ENCODE measurements around the gene EFEMP1. TPM values are rescaled to one million over a fixed set of nuclear protein-coding genes. Genes with fewer than 3 reads are reported as not detected.

The EFEMP1 gene
- total and polyA plus RNA-seq, 10 donors, result 9.8 to 155 (median 43.0) TPM

- H3K4me3 ChIP-seq, result no peak overlapping the region
- H3K4me1 ChIP-seq, result peaks cover 0 to 3% (median 0%) of the 10 kb centered on the region in 6 donors
- TF ChIP-seq CTCF (IDR thresholded peaks at IDR 0.05 in 8 of 11, conservative IDR thresholded peaks at IDR 0.05 in 3 of 11) (no peak), POLR2AphosphoS5 (IDR thresholded peaks at IDR 0.05) (no peak), POLR2A (IDR thresholded peaks at IDR 0.05) (no peak)
- no peak for DNase-seq
- H3K27me3 ChIP-seq (replicated peaks in 1 of 7), result no peaks in the 10 kb centered on the region
- no peak overlapping the region for H3K27ac ChIP-seq
- H3K9me3 ChIP-seq, result no peaks in the 10 kb centered on the region
- intact Hi-C loops (cut with DNase I; ENCODE audit: low total_unique reads), result no loop called here
- H3K36me3 ChIP-seq, result no peaks in the 10 kb centered on the region
- WGBS, 5 donors, result 87 to 97% (median 94%) methylated on average over 2 of the region's 2 CpGs
Observed at GRCh38 chr2:55857766-55858165, 65.8 kb downstream of the EFEMP1 start.

GRCh38 chr2:55856936-55857335, 66.6 kb downstream of the EFEMP1 start:
- intact Hi-C loops (cut with DNase I; ENCODE audit: low total_unique reads), result no loop called here
- WGBS, 5 donors, result 69 to 81% (median 75%) methylated on average over 3 of the region's 3 CpGs
- Histone ChIP-seq H3K36me3 (no peaks in the 10 kb centered on the region), H3K27me3 (replicated peaks in 1 of 7) (no peaks in the 10 kb centered on the region), H3K4me3 (no peak overlapping the region), H3K4me1 (no peaks in the 10 kb centered on the region), H3K27ac (no peak overlapping the region), H3K9me3 (no peaks in the 10 kb centered on the region)
- no peak for DNase-seq
- TF ChIP-seq CTCF (IDR thresholded peaks at IDR 0.05 in 8 of 11, conservative IDR thresholded peaks at IDR 0.05 in 3 of 11), result no peak
- no peak for TF ChIP-seq POLR2AphosphoS5 (IDR thresholded peaks at IDR 0.05)
- TF ChIP-seq POLR2A (IDR thresholded peaks at IDR 0.05), result no peak

GRCh38 chr2:55848096-55848495, 75.5 kb downstream of the EFEMP1 start:
- DNase-seq, result no peak
- 77 to 96% (median 84%) methylated on average over 1 of the region's 1 CpG for WGBS, 5 donors
- intact Hi-C loops (cut with DNase I; ENCODE audit: low total_unique reads), result no loop called here
- Histone ChIP-seq H3K27me3 (replicated peaks in 1 of 7) (no peaks in the 10 kb centered on the region), H3K27ac (no peak overlapping the region), H3K4me1 (peaks cover 0 to 2% (median 0%) of the 10 kb centered on the region in 6 donors), H3K4me3 (no peak overlapping the region), H3K36me3 (no peaks in the 10 kb centered on the region), H3K9me3 (peaks cover 0 to 9% (median 0%) of the 10 kb centered on the region in 8 donors)
- no peak for TF ChIP-seq CTCF (IDR thresholded peaks at IDR 0.05 in 8 of 11, conservative IDR thresholded peaks at IDR 0.05 in 3 of 11)
- no peak for TF ChIP-seq POLR2A (IDR thresholded peaks at IDR 0.05)
- no peak for TF ChIP-seq POLR2AphosphoS5 (IDR thresholded peaks at IDR 0.05)

- no peak for DNase-seq
- intact Hi-C loops (cut with DNase I; ENCODE audit: low total_unique reads), result no loop called here
- H3K4me3 ChIP-seq, result no peak overlapping the region
- peaks cover 0 to 9% (median 0%) of the 10 kb centered on the region in 8 donors for H3K9me3 ChIP-seq
- no peak for TF ChIP-seq CTCF (IDR thresholded peaks at IDR 0.05 in 8 of 11, conservative IDR thresholded peaks at IDR 0.05 in 3 of 11)
- no peak for TF ChIP-seq POLR2A (IDR thresholded peaks at IDR 0.05)
- no peak for TF ChIP-seq POLR2AphosphoS5 (IDR thresholded peaks at IDR 0.05)
- 62 to 98% (median 88%) methylated on average over 1 of the region's 1 CpG for WGBS, 5 donors
- H3K27ac ChIP-seq, result no peak overlapping the region
- no peaks in the 10 kb centered on the region for H3K36me3 ChIP-seq
- peaks cover 0 to 2% (median 0%) of the 10 kb centered on the region in 6 donors for H3K4me1 ChIP-seq
- no peaks in the 10 kb centered on the region for H3K27me3 ChIP-seq (replicated peaks in 1 of 7)
Observed at GRCh38 chr2:55846426-55846825, 77.2 kb downstream of the EFEMP1 start.
